IMR-90 (cell line): Measurements from ENCODE around the gene ZBTB45. TPM values are rescaled to one million over a fixed set of nuclear protein-coding genes. Genes with fewer than 3 reads are reported as not detected.
A peak's percentile ranks its signal among the peaks of the same experiment; 100 is the strongest.

Experiments used
- ATAC-seq: fragments of 200-7000 bp; cut with Tn5 transposase; 2 replicates; pipeline ENCODE4 v1.9.1; 2020; ENCODE audit warnings: low read depth, mild to moderate bottlenecking, moderate library complexity
- BruUV-seq: library from RNA; stranded (reverse); fragments of 400-500 nt; replicated peaks from 2 replicates; lab custom pipeline; 2021; lab: Mats Ljungman, UMichigan
- CTCF ChIA-PET: fragments of 300-600 bp; formaldehyde crosslinking; extraction: SDS; loops from one replicate; lab custom pipeline; 2021; ENCODE audit warnings: antibody characterized with exemption; lab: Yijun Ruan, JAX
- POLR2A ChIA-PET: fragments of 300-600 bp; sonication (Branson Sonifier 250); formaldehyde crosslinking; loops from one replicate; lab custom pipeline; 2022; ENCODE audit warnings: antibody characterized with exemption; ENCODE audit not compliant: unreplicated experiment; lab: Charles Lee
- DNase-seq: peaks from one replicate; pipeline ENCODE4 v3.0.0; 2013
- H2AFZ ChIP-seq: replicated peaks from 2 replicates; pipeline ENCODE3; 2013; ENCODE audit warnings: low read length, mild to moderate bottlenecking; ENCODE audit not compliant: poor library complexity
- H2AK5ac ChIP-seq: 2 replicates; pipeline ENCODE4 v1.6.1; 2013; ENCODE audit warnings: low read depth, low read length, inconsistent platforms
- H2AK9ac ChIP-seq: replicated peaks from 2 replicates; pipeline ENCODE3; 2013; ENCODE audit warnings: mild to moderate bottlenecking, low read depth, low read length, moderate library complexity; ENCODE audit not compliant: poor library complexity
- H2BK120ac ChIP-seq: 2 replicates; pipeline ENCODE4 v1.6.1; 2013; ENCODE audit warnings: low read depth, low read length, inconsistent platforms
- H2BK15ac ChIP-seq: 3 replicates; pipeline ENCODE4 v1.6.1; 2013; ENCODE audit warnings: low read depth, low read length, inconsistent platforms
- H2BK20ac ChIP-seq: 2 replicates; pipeline ENCODE4 v1.6.1; 2013; ENCODE audit warnings: low read depth, mild to moderate bottlenecking, inconsistent platforms, low read length, moderate library complexity
- H2BK5ac ChIP-seq: 2 replicates; pipeline ENCODE4 v1.6.1; 2013; ENCODE audit warnings: mild to moderate bottlenecking, low read depth, low read length, inconsistent platforms; ENCODE audit not compliant: poor library complexity, severe bottlenecking
- H3K14ac ChIP-seq: replicated peaks from 2 replicates; pipeline ENCODE4 v1.6.1; 2013; ENCODE audit warnings: low read depth, low read length, inconsistent platforms
- H3K18ac ChIP-seq: 2 replicates; pipeline ENCODE4 v1.6.1; 2013; ENCODE audit warnings: low read depth, low read length, control low read depth
- H3K23ac ChIP-seq: 2 replicates; pipeline ENCODE4 v1.6.1; 2013; ENCODE audit warnings: low read depth, low read length, inconsistent platforms
- H3K27ac ChIP-seq: 2 replicates; pipeline ENCODE4 v1.5.1; 2013; ENCODE audit warnings: mild to moderate bottlenecking, control low read depth, low read length; ENCODE audit not compliant: insufficient read depth
- H3K27me3 ChIP-seq: 2 replicates; pipeline ENCODE4 v1.6.1; 2013; ENCODE audit warnings: low read length; ENCODE audit not compliant: control insufficient read depth, insufficient read depth
- H3K36me3 ChIP-seq: 2 replicates; pipeline ENCODE4 v1.6.1; 2013; ENCODE audit warnings: low read length, mixed read lengths; ENCODE audit not compliant: control insufficient read depth, insufficient read depth
- H3K4ac ChIP-seq: 2 replicates; pipeline ENCODE4 v1.6.1; 2013; ENCODE audit warnings: low read depth, low read length, inconsistent platforms
- H3K4me1 ChIP-seq: 2 replicates; pipeline ENCODE4 v1.6.1; 2013; ENCODE audit warnings: low read length, mixed read lengths; ENCODE audit not compliant: control insufficient read depth, insufficient read depth
- H3K4me2 ChIP-seq: 2 replicates; pipeline ENCODE4 v1.6.1; 2013; ENCODE audit warnings: low read depth, mild to moderate bottlenecking, control low read depth, low read length, moderate library complexity
- H3K4me3 ChIP-seq: 2 replicates; pipeline ENCODE4 v1.5.1; 2013; ENCODE audit warnings: low read depth, mild to moderate bottlenecking, control low read depth, low read length, moderate library complexity; ENCODE audit not compliant: insufficient read depth
- H3K56ac ChIP-seq: 2 replicates; pipeline ENCODE4 v1.6.1; 2013; ENCODE audit warnings: low read length, inconsistent platforms; ENCODE audit not compliant: insufficient read depth; ENCODE audit errors: extremely low read depth
- H3K79me1 ChIP-seq, 2 experiments: 2 replicates each; pipeline ENCODE4 v1.6.1; 2013; ENCODE audit warnings: low read length in 2 of 2, inconsistent platforms in 1 of 2, low read depth in 1 of 2
- H3K9ac ChIP-seq: 2 replicates; pipeline ENCODE4 v1.6.1; 2013; ENCODE audit warnings: low read depth, low read length, control low read depth
- H3K9me1 ChIP-seq: 2 replicates; pipeline ENCODE4 v1.6.1; 2013; ENCODE audit warnings: low read length, inconsistent platforms; ENCODE audit not compliant: insufficient read depth
- H3K9me3 ChIP-seq: 2 replicates; pipeline ENCODE4 v1.6.1; 2013; ENCODE audit warnings: low read length; ENCODE audit not compliant: control insufficient read depth, insufficient read depth
- H4K20me1 ChIP-seq: 2 replicates; pipeline ENCODE4 v1.6.1; 2013; ENCODE audit warnings: low read length, inconsistent platforms; ENCODE audit not compliant: insufficient read depth
- H4K5ac ChIP-seq: 2 replicates; pipeline ENCODE4 v1.6.1; 2013; ENCODE audit warnings: mild to moderate bottlenecking, low read depth, low read length, control low read depth
- H4K8ac ChIP-seq, 2 experiments: 2 replicates each; pipeline ENCODE4 v1.6.1; 2013; ENCODE audit warnings: low read depth in 2 of 2, low read length in 2 of 2, control low read depth in 1 of 2, inconsistent platforms in 1 of 2
- H4K91ac ChIP-seq: 2 replicates; pipeline ENCODE4 v1.6.1; 2013; ENCODE audit warnings: low read depth, low read length, inconsistent platforms; ENCODE audit not compliant: insufficient read depth
- CEBPB ChIP-seq: IDR thresholded peaks from 2 replicates; pipeline ENCODE4 v1.6.1; 2012; ENCODE audit warnings: low read depth, low read length, improper control_type of control experiment
- CHD1 ChIP-seq: IDR thresholded peaks from 2 replicates; pipeline ENCODE4 v1.6.1; 2012; ENCODE audit warnings: low read depth, low read length, improper control_type of control experiment
- FOS ChIP-seq: fragments of 150-350 bp; IDR thresholded peaks from 2 replicates; pipeline ENCODE4 v1.6.1; 2016; ENCODE audit warnings: low read depth, low read length
- MAFK ChIP-seq: IDR thresholded peaks from 2 replicates; pipeline ENCODE4 v1.6.1; 2012; ENCODE audit warnings: low read depth, low read length, improper control_type of control experiment
- NFE2L2 ChIP-seq: fragments of 150-350 bp; IDR thresholded peaks from 2 replicates; pipeline ENCODE4 v1.6.1; 2016; ENCODE audit warnings: low read depth, mild to moderate bottlenecking, low read length
- RAD21 ChIP-seq: IDR thresholded peaks from 2 replicates; pipeline ENCODE4 v1.6.1; 2012; ENCODE audit warnings: low read length, improper control_type of control experiment
- RFX5 ChIP-seq: IDR thresholded peaks from 2 replicates; pipeline ENCODE4 v1.8.0; 2012; ENCODE audit warnings: low read depth, mild to moderate bottlenecking, low read length, moderate library complexity
- USF2 ChIP-seq: fragments of 150-350 bp; IDR thresholded peaks from 2 replicates; pipeline ENCODE4 v1.6.1; 2017; ENCODE audit warnings: mild to moderate bottlenecking, antibody characterized with exemption, low read length, low read depth
- WGBS, 2 experiments: methylation state at CpG; one replicate each; pipeline versions ENCODE4 v1.1.5 to v1.1.7; 2013; ENCODE audit warnings: missing lambda C conversion rate in 2 of 2; ENCODE audit not compliant: insufficient read length in 1 of 2; ENCODE audit errors: extremely low coverage in 2 of 2; 5-methylcytosine and 5-hydroxymethylcytosine counted together
- dilution Hi-C: fragments of 300-500 bp; cut with HindIII; formaldehyde crosslinking; loops from one replicate; pipeline ENCODE4 v1.14.3; 2018; ENCODE audit warnings: low sequenced_read_pairs; ENCODE audit not compliant: unreplicated experiment
- in situ Hi-C: fragments of 300-500 bp; cut with MboI; formaldehyde crosslinking; loops from 3 replicates; pipeline ENCODE4 v1.14.3; 2019; ENCODE audit warnings: low sequenced_read_pairs, inconsistent platforms, mixed read lengths
- intact Hi-C: fragments of 100-400 bp; cut with micrococcal nuclease; formaldehyde crosslinking; loops from 2 replicates; pipeline ENCODE4 v1.10.0; 2022
- polyA plus RNA-seq, 3 experiments: library from polyadenylated mRNA; depleted of rRNA; stranded (reverse); fragments of >200 nt; gene quantifications; 2 replicates each; pipeline ENCODE4 v1.2.3, GENCODE V29; 2012; ENCODE audit warnings: low replicate concordance in 1 of 3
- total RNA-seq: library from RNA; depleted of rRNA; stranded (reverse); fragments of >200 nt; gene quantifications from 2 replicates; pipeline ENCODE4 v1.2.3, GENCODE V29; 2012

Gene ZBTB45
- total and polyA plus RNA-seq, 2 of the 4 experiments (the other 2 are of a cell fraction), result 1.4 to 9.7 TPM

DNA sequence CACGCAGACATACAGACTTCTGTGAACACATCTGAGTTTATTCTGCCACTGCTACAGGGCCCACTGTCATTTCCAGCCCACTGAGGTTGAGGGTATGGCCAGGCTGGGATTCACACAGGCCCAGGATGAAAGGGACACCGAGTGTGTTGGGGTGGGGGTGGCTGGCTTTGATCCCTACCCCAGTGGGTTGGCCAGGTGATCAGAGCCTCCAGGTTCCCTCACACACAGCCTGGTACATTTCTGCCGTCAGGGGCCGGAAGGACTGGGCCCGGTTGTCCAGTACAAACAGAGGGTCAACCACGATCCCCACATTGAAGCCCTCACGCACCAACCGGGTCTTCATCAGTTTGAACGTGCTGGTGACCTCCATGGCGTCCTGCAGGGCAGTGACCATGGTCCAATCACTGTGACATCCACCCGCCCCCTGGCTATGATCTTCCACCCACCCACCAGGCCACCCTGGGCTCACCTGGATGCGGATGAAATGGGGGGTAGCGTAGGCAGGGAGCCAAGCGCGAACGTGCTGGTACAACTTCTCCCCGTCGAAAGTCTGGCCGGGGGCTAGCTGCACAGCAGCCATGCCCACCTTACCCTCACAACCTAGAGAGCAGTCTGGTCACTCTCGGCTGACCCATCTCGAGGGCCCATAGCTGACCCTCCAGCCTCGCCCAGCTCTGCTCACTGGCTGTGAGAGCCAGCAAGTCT, 21.1 kb downstream of the ZBTB45 start:
- no peak for DNase-seq
- H3K4me2 ChIP-seq, result peak overlapping the region; percentile 90
- peak overlapping the region; percentile 87 to 99 for H4K8ac ChIP-seq

More for the DNA sequence above, 21.1 kb downstream of the ZBTB45 start:
- H4K20me1 ChIP-seq, result no peaks in the 10 kb centered on the region
- no peak overlapping the region for H2BK20ac ChIP-seq
- H2BK5ac ChIP-seq, result no peak overlapping the region
- peak overlapping the region; percentile 53 for H3K4me3 ChIP-seq
- no peak overlapping the region for H3K56ac ChIP-seq
- ChIA-PET CTCF (no interaction called here), POLR2A (no interaction called here)
- 0 out of 2 replicates have a peak overlapping the region, but pooled peaks have one; percentile 15 for H3K9ac ChIP-seq
- no TSS peak for BruUV-seq
- no peak for ATAC-seq
- no peaks in the 10 kb centered on the region for H3K27me3 ChIP-seq
- H3K27ac ChIP-seq, result no peak overlapping the region; the same call in 1 of the 2 replicates
- peak overlapping the region; percentile 14; the same call in 1 of the 2 replicates for H2AK5ac ChIP-seq
- in situ Hi-C loops (no loop called here), dilution Hi-C loops (no loop called here), intact Hi-C loops (loop anchor here (1.0 kb wide), 2 partner anchors 21 to 111 kb away; partner anchors contain the start of genes RPS5 and ZBTB45)
- H2AK9ac ChIP-seq, result peak overlapping the region; percentile 71
- H2AFZ ChIP-seq, result peak overlapping the region; percentile 87
- no peak overlapping the region for H2BK15ac ChIP-seq
- H2BK120ac ChIP-seq, result no peak overlapping the region
- H3K18ac ChIP-seq, result no peak overlapping the region
- peaks cover 14% of the 10 kb centered on the region for H3K9me1 ChIP-seq
- H3K79me1 ChIP-seq, result peaks cover 6 to 11% of the 10 kb centered on the region in 2 experiments
- H3K23ac ChIP-seq, result no peak overlapping the region
- peak overlapping the region; percentile 53; the same call in 1 of the 2 replicates for H3K4ac ChIP-seq
- no peaks in the 10 kb centered on the region for H3K9me3 ChIP-seq
- H4K5ac ChIP-seq, result peak overlapping the region; percentile 46
- H3K14ac ChIP-seq, result no peak overlapping the region
- H4K91ac ChIP-seq, result peak overlapping the region; percentile 4; the same call in 1 of the 2 replicates
- no peaks in the 10 kb centered on the region for H3K36me3 ChIP-seq
- H3K4me1 ChIP-seq, result peaks cover 4% of the 10 kb centered on the region; the same call in 1 of the 2 replicates
- TF ChIP-seq MAFK (no peak), NFE2L2 (no peak), RFX5 (no peak), USF2 (no peak), CHD1 (no peak), CEBPB (no peak), RAD21 (no peak), FOS (no peak)
- 58% methylated on average over 2 of the region's 22 CpGs; no CpG with 5 or more reads in 1 of the 2 experiments for WGBS, 2 experiments
